ENCODE results near the gene DPP6.

Gene DPP6

DNA sequence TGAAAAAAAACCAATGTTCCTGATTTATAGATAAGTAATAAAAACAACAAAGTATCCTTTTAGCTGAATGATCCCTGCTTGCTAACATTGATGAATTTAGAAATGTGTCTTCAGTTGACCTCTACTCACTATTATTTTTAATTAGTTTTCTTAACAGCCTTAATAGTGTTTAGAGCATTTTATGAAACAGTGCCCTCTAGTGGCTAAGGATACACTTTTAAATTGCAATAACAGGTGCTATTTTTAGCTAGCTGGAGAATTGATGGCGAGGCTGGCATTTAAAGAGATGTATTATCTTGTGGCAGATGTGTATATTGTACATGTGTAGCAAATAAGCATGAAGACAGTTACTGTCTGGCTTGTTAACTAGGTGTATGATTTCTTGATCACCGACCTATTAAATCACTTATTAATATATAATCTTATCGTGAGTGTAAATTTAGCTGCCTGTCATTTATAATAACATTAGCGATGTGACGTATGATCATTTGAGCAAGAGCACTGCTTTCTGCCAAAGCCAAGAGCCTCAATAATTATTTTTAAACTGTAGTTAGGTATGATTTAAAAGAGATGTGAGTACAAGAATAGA is 451.9 kb downstream of the DPP6 start:
- Histone ChIP-seq H3K4me3 (ENCODE audit: insufficient read depth, low read depth, low read length) (no peak overlapping the region), H3K4me1 (ENCODE audit: control insufficient read depth, insufficient read depth, low read length) (no peaks in the 10 kb centered on the region), H3K27me3 (ENCODE audit: control insufficient read depth, insufficient read depth, low read length, poor library complexity, severe bottlenecking) (no peaks in the 10 kb centered on the region), H3K9me3 (ENCODE audit: control insufficient read depth, low read length) (no peaks in the 10 kb centered on the region), H3K27ac (ENCODE audit: insufficient read depth, low read depth, low read length, poor library complexity, severe bottlenecking) (no peak overlapping the region), H3K36me3 (ENCODE audit: control insufficient read depth, insufficient read depth, low read length) (no peaks in the 10 kb centered on the region)
- WGBS, 2 experiments = 84 to 88% methylated on average over 3 to 5 of the region's 5 CpGs

DNA sequence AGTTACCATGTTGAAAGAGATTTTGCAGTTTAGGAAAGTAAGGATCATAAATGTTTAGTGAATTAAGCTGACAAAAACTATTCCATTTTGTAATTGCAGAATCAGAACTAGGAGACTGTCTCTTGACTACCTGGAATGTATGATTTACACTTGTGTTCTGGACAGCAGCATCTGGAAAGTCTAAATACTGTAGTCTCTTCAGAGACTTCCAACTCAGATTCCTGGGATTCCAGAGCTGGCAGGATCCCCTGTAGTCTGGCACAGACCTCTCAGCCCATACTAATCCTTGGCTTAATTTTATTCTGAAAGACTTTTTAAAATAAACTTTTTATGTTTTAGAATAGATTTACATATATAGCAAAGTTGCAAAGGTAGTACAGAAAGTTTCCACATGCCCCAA is 452.7 kb downstream of the DPP6 start:
- H3K36me3 ChIP-seq (ENCODE audit: control insufficient read depth, insufficient read depth, low read length) = no peaks in the 10 kb centered on the region
- H3K4me3 ChIP-seq (ENCODE audit: insufficient read depth, low read depth, low read length) = no peak overlapping the region
- no peaks in the 10 kb centered on the region for H3K4me1 ChIP-seq (ENCODE audit: control insufficient read depth, insufficient read depth, low read length)
- no peaks in the 10 kb centered on the region for H3K27me3 ChIP-seq (ENCODE audit: control insufficient read depth, insufficient read depth, low read length, poor library complexity, severe bottlenecking)
- H3K27ac ChIP-seq (ENCODE audit: insufficient read depth, low read depth, low read length, poor library complexity, severe bottlenecking) = no peak overlapping the region
- H3K9me3 ChIP-seq (ENCODE audit: control insufficient read depth, low read length) = no peaks in the 10 kb centered on the region

DNA sequence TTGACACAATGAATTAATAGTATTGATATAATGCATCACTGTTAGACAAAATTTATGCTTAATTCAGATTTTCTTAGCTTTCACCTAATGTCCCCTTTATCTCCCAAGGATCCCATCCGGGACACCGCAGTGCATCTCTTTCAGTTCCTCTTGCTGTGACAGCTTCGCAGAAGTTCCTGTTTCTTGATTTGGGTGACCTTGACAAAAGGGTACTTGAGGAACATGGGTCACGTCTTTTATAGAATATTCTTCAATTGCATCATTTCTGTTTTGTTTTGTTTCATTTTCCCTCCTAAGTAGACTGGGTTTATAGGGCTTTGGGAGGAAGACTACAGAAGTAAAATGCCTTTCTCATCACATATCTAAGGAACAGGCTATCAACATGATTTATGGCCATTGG is 453.2 kb downstream of the DPP6 start:
- WGBS, 2 experiments = 89 to 91% methylated on average over 4 of the region's 4 CpGs
- H3K9me3 ChIP-seq (ENCODE audit: control insufficient read depth, low read length) = no peaks in the 10 kb centered on the region
- no peaks in the 10 kb centered on the region for H3K27me3 ChIP-seq (ENCODE audit: control insufficient read depth, insufficient read depth, low read length, poor library complexity, severe bottlenecking)
- H3K27ac ChIP-seq (ENCODE audit: insufficient read depth, low read depth, low read length, poor library complexity, severe bottlenecking) = no peak overlapping the region
- no peaks in the 10 kb centered on the region for H3K4me1 ChIP-seq (ENCODE audit: control insufficient read depth, insufficient read depth, low read length)
- H3K4me3 ChIP-seq (ENCODE audit: insufficient read depth, low read depth, low read length) = no peak overlapping the region
- no peaks in the 10 kb centered on the region for H3K36me3 ChIP-seq (ENCODE audit: control insufficient read depth, insufficient read depth, low read length)

DNA sequence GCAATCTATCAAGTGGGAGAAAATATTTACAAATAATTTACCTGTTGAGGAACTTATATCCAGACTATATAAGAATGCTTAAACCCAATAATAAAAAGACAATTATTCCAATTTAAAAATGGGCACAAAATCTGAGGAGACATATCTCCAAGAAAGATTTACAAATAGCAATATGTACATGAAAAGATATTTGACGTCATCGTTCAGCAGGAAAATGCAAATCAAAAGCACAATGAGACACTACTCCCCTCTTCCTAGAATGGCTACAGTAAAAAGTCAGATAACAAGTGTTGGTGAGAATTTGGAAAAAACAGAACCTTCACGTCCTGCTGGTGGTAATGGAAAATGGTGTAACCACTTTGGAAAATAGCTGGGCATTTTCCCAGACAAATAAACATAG is 457.0 kb downstream of the DPP6 start:
- WGBS, 2 experiments = 93 to 100% methylated on average over 1 to 3 of the region's 3 CpGs
- Histone ChIP-seq H3K27ac (ENCODE audit: insufficient read depth, low read depth, low read length, poor library complexity, severe bottlenecking) (no peak overlapping the region), H3K9me3 (ENCODE audit: control insufficient read depth, low read length) (no peaks in the 10 kb centered on the region), H3K36me3 (ENCODE audit: control insufficient read depth, insufficient read depth, low read length) (no peaks in the 10 kb centered on the region), H3K4me1 (ENCODE audit: control insufficient read depth, insufficient read depth, low read length) (no peaks in the 10 kb centered on the region), H3K27me3 (ENCODE audit: control insufficient read depth, insufficient read depth, low read length, poor library complexity, severe bottlenecking) (no peaks in the 10 kb centered on the region), H3K4me3 (ENCODE audit: insufficient read depth, low read depth, low read length) (no peak overlapping the region)

DNA sequence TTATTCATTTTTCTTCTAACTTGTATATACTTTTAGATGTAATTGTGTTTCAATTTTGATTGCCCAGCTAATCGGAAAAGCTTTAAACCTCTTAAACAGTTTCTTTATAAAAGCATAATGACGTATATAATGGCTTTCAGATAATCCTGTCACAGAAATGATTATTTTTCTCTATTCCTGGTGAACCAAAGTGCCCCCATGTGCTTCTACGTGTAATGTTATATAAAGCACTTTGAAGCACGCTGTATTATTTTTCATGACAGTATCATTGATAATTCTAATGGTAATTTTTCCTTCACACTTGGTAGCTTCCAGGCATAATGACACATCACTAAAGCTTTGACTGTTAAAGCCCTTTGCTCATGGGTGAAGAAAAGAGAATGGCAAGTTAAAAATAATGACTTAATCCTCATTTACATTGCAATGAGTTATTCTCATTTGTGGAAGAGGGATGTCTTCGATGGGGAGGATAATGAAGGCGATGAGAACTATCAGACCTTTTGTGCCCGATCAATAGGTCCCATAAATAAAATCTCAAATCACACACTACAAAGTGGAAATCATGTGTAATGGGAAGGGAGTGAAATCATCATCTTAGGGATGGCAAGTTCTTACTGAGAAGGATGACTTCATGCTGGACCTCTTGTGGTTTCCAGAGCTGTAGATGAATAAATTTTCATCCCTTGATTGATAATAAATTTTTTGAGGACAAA is 460.1 kb downstream of the DPP6 start:
- H3K27me3 ChIP-seq (ENCODE audit: control insufficient read depth, insufficient read depth, low read length, poor library complexity, severe bottlenecking) = no peaks in the 10 kb centered on the region
- H3K27ac ChIP-seq (ENCODE audit: insufficient read depth, low read depth, low read length, poor library complexity, severe bottlenecking) = no peak overlapping the region
- WGBS, 2 experiments = 90 to 96% methylated on average over 2 of the region's 7 CpGs
- no peaks in the 10 kb centered on the region for H3K4me1 ChIP-seq (ENCODE audit: control insufficient read depth, insufficient read depth, low read length)
- no peaks in the 10 kb centered on the region for H3K9me3 ChIP-seq (ENCODE audit: control insufficient read depth, low read length)
- H3K4me3 ChIP-seq (ENCODE audit: insufficient read depth, low read depth, low read length) = no peak overlapping the region
- no peaks in the 10 kb centered on the region for H3K36me3 ChIP-seq (ENCODE audit: control insufficient read depth, insufficient read depth, low read length)

DNA sequence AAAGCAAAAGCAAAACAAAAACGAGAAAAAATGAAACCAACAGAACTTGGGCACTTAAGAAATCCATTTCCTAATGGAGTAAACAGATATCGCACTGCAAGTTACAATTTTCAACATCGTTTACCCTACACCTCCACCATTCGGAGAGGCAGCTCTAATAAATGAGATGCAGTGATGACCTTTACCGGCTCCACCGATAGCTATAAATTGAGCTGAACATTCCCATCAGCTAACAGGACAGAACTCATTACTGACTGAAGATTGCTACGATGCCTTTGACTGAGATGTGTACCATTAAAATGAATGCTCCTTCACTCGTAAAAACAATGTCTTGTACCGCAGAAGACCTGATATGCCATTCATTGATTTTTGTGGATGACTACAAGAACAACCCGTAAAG is 465.6 kb downstream of the DPP6 start:
- Histone ChIP-seq H3K9me3 (ENCODE audit: control insufficient read depth, low read length) (no peaks in the 10 kb centered on the region), H3K27ac (ENCODE audit: insufficient read depth, low read depth, low read length, poor library complexity, severe bottlenecking) (no peak overlapping the region), H3K27me3 (ENCODE audit: control insufficient read depth, insufficient read depth, low read length, poor library complexity, severe bottlenecking) (no peaks in the 10 kb centered on the region), H3K4me1 (ENCODE audit: control insufficient read depth, insufficient read depth, low read length) (no peaks in the 10 kb centered on the region), H3K4me3 (ENCODE audit: insufficient read depth, low read depth, low read length) (no peak overlapping the region), H3K36me3 (ENCODE audit: control insufficient read depth, insufficient read depth, low read length) (no peaks in the 10 kb centered on the region)
- WGBS, 2 experiments = 94 to 96% methylated on average over 10 of the region's 10 CpGs

DNA sequence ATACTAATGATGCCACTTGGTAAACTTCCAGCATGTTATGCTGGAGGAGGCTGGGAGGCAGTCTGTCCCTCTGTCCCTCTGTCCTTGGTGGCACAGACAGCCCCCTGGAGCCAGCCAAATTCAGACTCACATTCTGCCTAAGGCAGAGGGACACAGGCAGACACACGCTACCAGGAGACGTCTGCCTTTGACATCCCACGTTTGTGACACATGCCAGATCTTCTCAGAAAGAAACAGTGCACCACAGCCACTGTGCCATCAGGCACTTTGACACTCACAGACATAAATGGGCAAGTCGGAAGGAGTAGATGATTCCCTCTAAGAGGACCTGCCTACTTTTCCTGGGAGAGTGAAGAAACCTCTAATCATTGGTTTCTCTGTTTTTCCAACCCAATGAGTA is 467.0 kb downstream of the DPP6 start:
- no peaks in the 10 kb centered on the region for H3K4me1 ChIP-seq (ENCODE audit: control insufficient read depth, insufficient read depth, low read length)
- 88 to 89% methylated on average over 4 of the region's 4 CpGs for WGBS, 2 experiments
- no peak overlapping the region for H3K27ac ChIP-seq (ENCODE audit: insufficient read depth, low read depth, low read length, poor library complexity, severe bottlenecking)
- no peaks in the 10 kb centered on the region for H3K36me3 ChIP-seq (ENCODE audit: control insufficient read depth, insufficient read depth, low read length)
- no peaks in the 10 kb centered on the region for H3K27me3 ChIP-seq (ENCODE audit: control insufficient read depth, insufficient read depth, low read length, poor library complexity, severe bottlenecking)
- H3K9me3 ChIP-seq (ENCODE audit: control insufficient read depth, low read length) = no peaks in the 10 kb centered on the region
- H3K4me3 ChIP-seq (ENCODE audit: insufficient read depth, low read depth, low read length) = no peak overlapping the region

DNA sequence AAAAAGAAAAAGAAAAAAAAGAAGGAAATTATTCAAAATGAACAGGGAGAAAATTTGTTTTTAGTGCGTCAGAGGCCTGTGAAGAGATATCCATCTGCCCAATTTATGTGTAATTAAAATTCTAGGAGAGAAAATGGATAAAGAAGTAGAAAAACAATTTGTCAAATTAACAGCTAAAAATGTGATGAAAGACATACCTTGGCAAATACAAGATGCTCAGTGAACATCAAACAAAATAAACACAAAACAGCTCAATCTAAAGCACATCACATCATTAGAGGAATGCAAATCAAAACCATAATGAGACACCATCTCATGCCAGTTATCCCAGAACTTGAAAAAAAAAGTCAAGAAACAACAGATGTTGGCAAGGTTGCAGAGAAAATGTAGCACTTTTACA is 477.9 kb downstream of the DPP6 start:
- Histone ChIP-seq H3K27ac (ENCODE audit: insufficient read depth, low read depth, low read length, poor library complexity, severe bottlenecking) (no peak overlapping the region), H3K36me3 (ENCODE audit: control insufficient read depth, insufficient read depth, low read length) (no peaks in the 10 kb centered on the region), H3K9me3 (ENCODE audit: control insufficient read depth, low read length) (no peaks in the 10 kb centered on the region), H3K27me3 (ENCODE audit: control insufficient read depth, insufficient read depth, low read length, poor library complexity, severe bottlenecking) (no peaks in the 10 kb centered on the region), H3K4me1 (ENCODE audit: control insufficient read depth, insufficient read depth, low read length) (no peaks in the 10 kb centered on the region), H3K4me3 (ENCODE audit: insufficient read depth, low read depth, low read length) (no peak overlapping the region)
- 96 to 100% methylated on average over 1 of the region's 1 CpG for WGBS, 2 experiments

DNA sequence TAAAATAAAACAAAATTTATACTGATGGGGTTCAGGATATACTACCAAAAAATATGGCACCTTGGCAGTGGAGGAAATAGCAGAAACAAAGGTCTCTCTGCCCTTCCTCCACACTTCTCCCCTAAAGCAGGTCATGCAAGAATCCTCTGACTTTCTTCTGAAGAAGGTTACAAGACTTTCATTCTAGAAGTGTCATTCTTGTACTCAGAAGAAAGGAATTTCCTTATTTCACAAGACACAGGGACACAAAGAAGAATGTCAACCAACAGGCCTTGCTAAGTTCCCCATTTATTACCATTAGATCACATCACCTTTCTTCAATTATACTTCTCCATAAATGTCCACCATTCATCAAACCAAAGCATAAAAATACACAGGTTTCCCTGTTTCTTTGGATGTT is 480.6 kb downstream of the DPP6 start:
- Histone ChIP-seq H3K4me1 (ENCODE audit: control insufficient read depth, insufficient read depth, low read length) (no peaks in the 10 kb centered on the region), H3K27ac (ENCODE audit: insufficient read depth, low read depth, low read length, poor library complexity, severe bottlenecking) (no peak overlapping the region), H3K36me3 (ENCODE audit: control insufficient read depth, insufficient read depth, low read length) (no peaks in the 10 kb centered on the region), H3K4me3 (ENCODE audit: insufficient read depth, low read depth, low read length) (no peak overlapping the region), H3K27me3 (ENCODE audit: control insufficient read depth, insufficient read depth, low read length, poor library complexity, severe bottlenecking) (no peaks in the 10 kb centered on the region), H3K9me3 (ENCODE audit: control insufficient read depth, low read length) (no peaks in the 10 kb centered on the region)

DNA sequence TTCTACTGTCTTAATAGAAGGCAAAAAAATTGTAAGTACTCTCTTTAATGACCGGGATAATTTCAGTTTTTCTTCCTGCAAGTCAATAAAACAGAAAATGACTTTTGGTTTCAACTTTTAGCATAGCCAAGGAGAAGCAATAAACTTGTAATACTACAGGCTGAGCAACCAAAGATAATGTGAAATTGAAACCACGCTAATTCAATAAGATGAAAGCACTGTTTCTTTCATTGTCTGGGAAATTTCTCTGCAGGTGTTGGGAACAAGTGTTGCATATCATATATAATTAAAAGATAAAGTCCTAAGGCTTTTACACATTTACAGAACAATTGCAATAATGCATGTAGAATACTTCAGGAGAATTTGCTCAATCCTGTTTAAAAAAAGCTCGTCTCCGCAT is 488.4 kb downstream of the DPP6 start:
- no peak overlapping the region for H3K4me3 ChIP-seq (ENCODE audit: insufficient read depth, low read depth, low read length)
- H3K27ac ChIP-seq (ENCODE audit: insufficient read depth, low read depth, low read length, poor library complexity, severe bottlenecking) = no peak overlapping the region
- 88 to 93% methylated on average over 2 to 4 of the region's 4 CpGs for WGBS, 2 experiments
- no peaks in the 10 kb centered on the region for H3K4me1 ChIP-seq (ENCODE audit: control insufficient read depth, insufficient read depth, low read length)
- H3K36me3 ChIP-seq (ENCODE audit: control insufficient read depth, insufficient read depth, low read length) = no peaks in the 10 kb centered on the region
- H3K27me3 ChIP-seq (ENCODE audit: control insufficient read depth, insufficient read depth, low read length, poor library complexity, severe bottlenecking) = no peaks in the 10 kb centered on the region
- no peaks in the 10 kb centered on the region for H3K9me3 ChIP-seq (ENCODE audit: control insufficient read depth, low read length)

DNA sequence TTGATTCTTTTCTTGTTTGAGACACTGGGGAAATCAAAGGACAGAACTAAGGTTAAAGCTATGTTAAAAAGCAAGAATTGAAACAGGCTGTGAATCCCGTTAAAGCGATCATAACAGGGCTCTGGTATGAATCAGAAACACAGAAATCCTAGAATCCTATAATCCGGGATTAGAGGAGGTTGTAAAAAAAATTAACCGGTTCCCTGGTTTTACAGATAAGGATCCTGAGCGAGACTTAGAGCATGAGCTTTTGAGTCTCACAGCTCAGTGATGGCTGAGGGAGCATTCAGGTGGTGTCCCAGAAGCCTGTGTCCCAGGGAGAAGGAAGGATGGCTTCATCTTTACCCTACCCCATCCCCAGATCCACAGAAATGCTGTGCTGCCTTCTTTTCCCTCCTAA is 489.4 kb downstream of the DPP6 start:
- no peaks in the 10 kb centered on the region for H3K27me3 ChIP-seq (ENCODE audit: control insufficient read depth, insufficient read depth, low read length, poor library complexity, severe bottlenecking)
- no peaks in the 10 kb centered on the region for H3K4me1 ChIP-seq (ENCODE audit: control insufficient read depth, insufficient read depth, low read length)
- no peak overlapping the region for H3K27ac ChIP-seq (ENCODE audit: insufficient read depth, low read depth, low read length, poor library complexity, severe bottlenecking)
- H3K36me3 ChIP-seq (ENCODE audit: control insufficient read depth, insufficient read depth, low read length) = no peaks in the 10 kb centered on the region
- WGBS, 2 experiments = 94 to 96% methylated on average over 5 of the region's 5 CpGs
- no peaks in the 10 kb centered on the region for H3K9me3 ChIP-seq (ENCODE audit: control insufficient read depth, low read length)
- H3K4me3 ChIP-seq (ENCODE audit: insufficient read depth, low read depth, low read length) = no peak overlapping the region

Measured in ectodermal cell (in vitro differentiated cells).